NT2/D1 (cell line): ENCODE results near the gene ACOT4.

Experiments
- DNase-seq: peaks from one replicate; pipeline ENCODE4 v3.0.0-alpha.2; 2011; ENCODE audit warnings: low read depth, low spot score
- H3K27me3 ChIP-seq: 2 replicates; pipeline ENCODE4 v1.6.0; 2011; ENCODE audit warnings: mild to moderate bottlenecking; ENCODE audit not compliant: insufficient read length, insufficient read depth
- H3K36me3 ChIP-seq: 2 replicates; pipeline ENCODE4 v1.6.1; 2011; ENCODE audit warnings: mild to moderate bottlenecking, low read length, mixed read lengths; ENCODE audit not compliant: insufficient read depth, insufficient read length
- H3K4me1 ChIP-seq: 2 replicates; pipeline ENCODE4 v1.5.1; 2011; ENCODE audit not compliant: insufficient read depth, insufficient read length
- H3K4me3 ChIP-seq: 2 replicates; pipeline ENCODE4 v1.5.1; 2011; ENCODE audit warnings: low read depth; ENCODE audit not compliant: insufficient read length
- H3K9ac ChIP-seq: 2 replicates; pipeline ENCODE4 v1.6.0; 2011; ENCODE audit warnings: low read depth; ENCODE audit not compliant: insufficient read length
- H3K9me3 ChIP-seq: 2 replicates; pipeline ENCODE4 v1.5.1; 2011; ENCODE audit warnings: mild to moderate bottlenecking, low read length; ENCODE audit not compliant: insufficient read depth
- SUZ12 ChIP-seq: IDR thresholded peaks from 2 replicates; pipeline ENCODE4 v1.6.1; 2011; ENCODE audit not compliant: insufficient read length, insufficient read depth; ENCODE audit errors: extremely low read depth
- YY1 ChIP-seq: IDR thresholded peaks from 2 replicates; pipeline ENCODE4 v1.6.1; 2011; ENCODE audit not compliant: insufficient read length, insufficient read depth
- ZNF274 ChIP-seq: IDR thresholded peaks from 2 replicates; pipeline ENCODE4 v1.6.1; 2011; ENCODE audit warnings: mild to moderate bottlenecking, low read depth, low read length

Gene ACOT4

DNA sequence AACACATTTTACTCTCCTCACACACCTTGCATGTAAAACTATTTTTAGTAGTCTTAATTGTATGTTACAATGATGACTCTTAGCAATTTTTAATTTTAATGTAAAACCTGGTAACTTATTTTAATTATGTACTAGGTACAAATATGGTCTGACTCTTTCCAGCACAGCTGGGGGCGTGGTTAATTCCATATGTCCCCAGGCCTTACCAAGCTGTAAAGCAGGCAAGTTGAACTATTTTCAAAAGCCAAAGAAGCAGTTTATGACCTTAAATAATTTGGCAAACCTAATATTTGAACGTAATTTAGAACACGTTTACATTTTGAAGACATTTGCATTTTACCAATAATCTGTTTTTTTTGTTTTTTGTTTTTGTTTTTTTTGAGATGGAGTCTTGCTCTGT lies 11.3 kb downstream of the ACOT4 start:
- DNase-seq = no peak
- Histone ChIP-seq H3K36me3 (no peaks in the 10 kb centered on the region), H3K9ac (no peak overlapping the region), H3K9me3 (peaks cover 20% of the 10 kb centered on the region; the same call in 1 of the 2 replicates), H3K27me3 (no peaks in the 10 kb centered on the region), H3K4me1 (peaks cover 4% of the 10 kb centered on the region), H3K4me3 (no peak overlapping the region)
- TF ChIP-seq SUZ12 = no peak
- TF ChIP-seq YY1 = no peak
- TF ChIP-seq ZNF274 = no peak

DNA sequence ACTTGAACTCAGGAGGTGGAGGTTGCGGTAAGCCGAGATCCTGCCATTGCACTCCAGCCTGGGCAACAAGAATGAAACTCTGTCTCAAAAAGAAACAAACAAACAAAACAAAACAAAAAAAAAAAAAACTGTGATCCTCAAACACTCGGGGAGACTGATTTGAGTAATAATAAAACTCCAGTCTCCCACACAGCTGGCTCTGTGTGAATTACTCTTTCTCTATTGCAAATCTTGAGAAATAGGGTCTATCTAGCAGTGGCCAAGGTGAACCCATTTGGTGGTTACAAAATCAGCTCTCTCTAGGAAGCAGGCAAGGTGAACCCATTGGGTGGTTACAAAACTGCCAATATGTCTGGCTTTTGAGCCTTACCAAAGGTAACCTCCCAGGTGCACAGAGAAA lies 14.6 kb downstream of the ACOT4 start:
- H3K36me3 ChIP-seq = no peaks in the 10 kb centered on the region
- no peak for DNase-seq
- no peak overlapping the region for H3K4me3 ChIP-seq
- no peak overlapping the region for H3K9ac ChIP-seq
- TF ChIP-seq ZNF274 (no peak), YY1 (no peak), SUZ12 (no peak)
- H3K9me3 ChIP-seq = peaks cover 20% of the 10 kb centered on the region; the same call in 1 of the 2 replicates
- peaks cover 4% of the 10 kb centered on the region for H3K4me1 ChIP-seq
- H3K27me3 ChIP-seq = no peaks in the 10 kb centered on the region

DNA sequence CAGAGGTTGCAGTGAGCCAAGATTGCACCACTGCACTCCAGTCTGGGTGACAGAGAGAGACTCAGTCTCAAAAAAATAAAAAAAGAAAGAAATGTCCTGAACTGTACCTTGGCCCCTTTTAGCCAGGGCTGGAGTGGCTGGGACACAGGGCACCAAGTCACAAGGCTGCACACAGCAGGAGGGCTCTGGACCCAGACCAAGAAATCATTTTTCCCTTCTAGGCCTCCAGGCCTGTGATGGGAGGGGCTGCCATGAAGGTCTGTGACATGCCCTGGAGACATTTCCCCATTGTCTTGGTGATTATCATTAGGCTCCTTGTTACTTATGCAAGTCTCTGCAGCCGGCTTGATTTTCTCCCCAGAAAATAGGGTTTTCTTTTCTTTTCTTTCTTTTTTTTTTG lies 15.6 kb downstream of the ACOT4 start:
- H3K27me3 ChIP-seq = no peaks in the 10 kb centered on the region
- peaks cover 2% of the 10 kb centered on the region for H3K4me1 ChIP-seq
- no peaks in the 10 kb centered on the region for H3K36me3 ChIP-seq
- H3K4me3 ChIP-seq = no peak overlapping the region
- H3K9ac ChIP-seq = no peak overlapping the region
- H3K9me3 ChIP-seq = peaks cover 20% of the 10 kb centered on the region; the same call in 1 of the 2 replicates
- DNase-seq = no peak
- TF ChIP-seq SUZ12 (no peak), ZNF274 (no peak), YY1 (no peak)

DNA sequence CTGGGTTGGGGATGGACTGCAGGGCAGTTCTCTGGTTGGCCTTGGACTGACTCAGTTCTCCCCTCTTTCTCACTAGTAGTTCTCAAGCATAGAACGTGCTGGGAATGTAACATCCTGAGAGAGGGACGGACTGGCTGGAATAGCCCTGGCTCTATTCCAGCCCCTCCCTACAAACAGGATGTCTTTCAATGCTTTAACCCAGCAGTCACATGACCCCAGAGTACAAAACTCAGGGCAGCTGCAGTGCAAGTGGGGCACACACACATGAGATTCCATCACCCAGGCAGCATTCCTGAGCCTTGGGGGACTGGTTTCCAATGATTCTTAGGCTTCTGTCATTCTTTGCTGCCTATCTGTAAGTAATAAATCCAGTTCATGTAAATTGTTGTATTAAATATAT lies 19.0 kb downstream of the ACOT4 start:
- H3K27me3 ChIP-seq = peaks cover 21% of the 10 kb centered on the region
- DNase-seq = no peak
- TF ChIP-seq ZNF274 = no peak
- peaks cover 2% of the 10 kb centered on the region for H3K4me1 ChIP-seq
- H3K9ac ChIP-seq = no peak overlapping the region
- no peaks in the 10 kb centered on the region for H3K36me3 ChIP-seq
- H3K9me3 ChIP-seq = peaks cover 17% of the 10 kb centered on the region; the same call in 1 of the 2 replicates
- H3K4me3 ChIP-seq = no peak overlapping the region

DNA sequence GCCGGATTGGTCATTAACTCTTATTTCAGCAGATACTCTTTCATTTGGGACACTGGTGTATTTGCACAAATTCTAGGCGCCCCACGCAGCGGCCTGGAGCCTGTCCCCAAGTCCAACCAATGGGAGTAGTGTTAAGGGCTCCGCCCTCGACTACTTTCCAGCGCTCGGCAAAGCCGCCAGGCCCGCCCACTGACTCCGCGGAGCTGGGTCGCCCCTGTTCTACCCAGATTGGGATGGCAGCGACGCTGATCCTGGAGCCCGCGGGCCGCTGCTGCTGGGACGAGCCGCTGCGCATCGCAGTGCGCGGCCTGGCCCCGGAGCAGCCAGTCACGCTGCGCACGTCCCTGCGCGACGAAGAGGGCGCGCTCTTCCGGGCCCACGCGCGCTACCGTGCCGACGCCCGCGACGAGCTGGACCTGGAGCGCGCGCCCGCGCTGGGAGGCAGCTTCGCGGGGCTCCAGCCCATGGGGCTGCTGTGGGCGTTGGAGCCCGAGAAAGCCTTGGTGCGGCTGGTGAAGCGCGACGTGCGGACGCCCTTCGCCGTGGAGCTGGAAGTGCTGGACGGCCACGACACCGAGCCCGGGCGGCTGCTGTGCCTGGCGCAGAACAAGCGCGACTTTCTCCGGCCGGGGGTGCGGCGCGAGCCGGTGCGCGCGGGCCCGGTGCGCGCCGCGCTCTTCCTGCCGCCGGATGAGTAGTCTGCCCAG lies 20.8 kb downstream of the ACOT4 start, which contains the start of gene ACOT6:
Gene ACOT6 (plus strand): TSS at position 179 of the 707 bp plus-strand sequence. CDS start 55 bp downstream, at position 234.
- H3K27me3 ChIP-seq = peaks cover 21% of the 10 kb centered on the region
- H3K9ac ChIP-seq = peak within 1 kb of the TSS; percentile 76
- H3K9me3 ChIP-seq = no peaks in the 10 kb centered on the region; the same call in 1 of the 2 replicates
- H3K4me3 ChIP-seq = peak within 1 kb of the TSS; percentile 61
- TF ChIP-seq SUZ12 (peak; percentile 57), ZNF274 (no peak)
- peak; percentile 51 for DNase-seq
- H3K4me1 ChIP-seq = peaks cover 2% of the 10 kb centered on the region
- H3K36me3 ChIP-seq = no peaks in the 10 kb centered on the region

DNA sequence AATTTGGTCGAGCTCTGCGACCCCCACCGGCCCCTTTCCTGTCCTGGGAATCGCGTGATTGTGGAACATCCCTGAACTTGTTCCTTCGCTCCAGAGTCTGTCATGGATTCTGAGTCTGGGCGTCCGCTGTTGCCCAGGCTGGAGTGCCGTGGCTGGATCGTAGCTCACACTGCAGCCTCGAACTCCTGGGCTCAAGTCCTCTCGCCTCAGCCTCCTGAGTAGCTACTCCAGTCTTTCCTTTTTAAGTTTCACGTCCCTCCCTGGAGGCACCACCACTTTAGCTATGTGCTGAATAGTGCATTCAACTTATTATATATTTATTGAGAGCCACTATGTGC lies 21.3 kb downstream of the ACOT4 start:
- no peak for DNase-seq
- H3K4me1 ChIP-seq = peaks cover 2% of the 10 kb centered on the region

GRCh38 chr14:73613419-73613963 lies 21.8 kb downstream of the ACOT4 start:
- Histone ChIP-seq H3K4me1 (peaks cover 2% of the 10 kb centered on the region), H3K27me3 (peaks cover 21% of the 10 kb centered on the region), H3K9me3 (no peaks in the 10 kb centered on the region), H3K4me3 (no peak overlapping the region), H3K36me3 (no peaks in the 10 kb centered on the region), H3K9ac (peak overlapping the region; percentile 76)
- DNase-seq = no peak
- TF ChIP-seq ZNF274 (no peak), SUZ12 (no peak), YY1 (no peak)

More for the DNA sequence above, 21.3 kb downstream of the ACOT4 start:
- Histone ChIP-seq H3K27me3 (peaks cover 21% of the 10 kb centered on the region), H3K4me3 (peak overlapping the region; percentile 61), H3K9me3 (no peaks in the 10 kb centered on the region), H3K36me3 (no peaks in the 10 kb centered on the region), H3K9ac (peak overlapping the region; percentile 76)
- TF ChIP-seq SUZ12 (no peak), YY1 (no peak), ZNF274 (no peak)
